Measurements from ENCODE around the gene USP17L21.
"Not testable (repeated sequence)": the region's sequence is repeated elsewhere in the genome, so short reads cannot be mapped to it uniquely, and the experiment has no call there.

The USP17L21 gene, protein sequence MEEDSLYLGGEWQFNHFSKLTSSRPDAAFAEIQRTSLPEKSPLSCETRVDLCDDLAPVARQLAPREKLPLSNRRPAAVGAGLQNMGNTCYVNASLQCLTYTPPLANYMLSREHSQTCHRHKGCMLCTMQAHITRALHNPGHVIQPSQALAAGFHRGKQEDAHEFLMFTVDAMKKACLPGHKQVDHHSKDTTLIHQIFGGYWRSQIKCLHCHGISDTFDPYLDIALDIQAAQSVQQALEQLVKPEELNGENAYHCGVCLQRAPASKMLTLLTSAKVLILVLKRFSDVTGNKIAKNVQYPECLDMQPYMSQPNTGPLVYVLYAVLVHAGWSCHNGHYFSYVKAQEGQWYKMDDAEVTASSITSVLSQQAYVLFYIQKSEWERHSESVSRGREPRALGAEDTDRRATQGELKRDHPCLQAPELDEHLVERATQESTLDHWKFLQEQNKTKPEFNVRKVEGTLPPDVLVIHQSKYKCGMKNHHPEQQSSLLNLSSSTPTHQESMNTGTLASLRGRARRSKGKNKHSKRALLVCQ

DNA sequence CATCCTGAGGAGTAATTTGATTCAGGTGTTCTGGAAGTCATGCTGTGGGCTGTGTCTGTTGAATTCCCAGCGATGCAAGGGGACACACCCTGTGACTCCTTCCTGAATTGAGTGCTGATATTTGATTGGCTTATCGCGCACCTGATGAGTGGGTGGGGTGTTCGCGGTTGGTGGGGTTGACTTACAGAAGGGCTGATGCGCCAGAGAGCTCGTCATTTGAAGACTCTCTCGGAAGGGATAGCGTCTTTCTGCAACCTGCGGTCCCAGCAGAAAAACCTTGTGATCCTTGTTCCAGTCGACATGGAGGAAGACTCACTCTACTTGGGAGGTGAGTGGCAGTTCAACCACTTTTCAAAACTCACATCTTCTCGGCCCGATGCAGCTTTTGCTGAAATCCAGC lies at the start of gene USP17L21:
USP17L21 (plus strand) TSS at position 301 of the 400 bp plus-strand sequence; CDS start at position 301, 0 bp downstream.
- DNase-seq, result not testable (repeated sequence)

DNA sequence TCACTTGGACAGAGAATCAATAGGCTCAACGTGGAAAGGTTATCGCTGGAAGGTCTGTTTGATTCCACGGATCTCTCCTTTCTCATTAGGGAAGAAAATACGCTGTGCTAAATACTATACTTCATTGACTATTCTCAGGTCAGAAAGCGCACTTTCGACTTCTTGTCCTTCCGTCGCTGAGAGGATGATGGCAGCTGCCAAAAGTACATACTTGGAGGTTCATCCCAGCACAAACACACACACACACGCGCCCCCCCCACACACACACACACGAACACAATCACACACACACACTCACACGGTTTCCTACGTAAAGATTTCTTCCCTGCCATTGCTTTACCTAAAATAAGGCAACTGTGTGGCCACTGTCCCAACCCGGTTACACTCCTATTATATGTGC lies 48.0 kb upstream of the USP17L21 start:
- DNase-seq, result not testable (repeated sequence)

DNA sequence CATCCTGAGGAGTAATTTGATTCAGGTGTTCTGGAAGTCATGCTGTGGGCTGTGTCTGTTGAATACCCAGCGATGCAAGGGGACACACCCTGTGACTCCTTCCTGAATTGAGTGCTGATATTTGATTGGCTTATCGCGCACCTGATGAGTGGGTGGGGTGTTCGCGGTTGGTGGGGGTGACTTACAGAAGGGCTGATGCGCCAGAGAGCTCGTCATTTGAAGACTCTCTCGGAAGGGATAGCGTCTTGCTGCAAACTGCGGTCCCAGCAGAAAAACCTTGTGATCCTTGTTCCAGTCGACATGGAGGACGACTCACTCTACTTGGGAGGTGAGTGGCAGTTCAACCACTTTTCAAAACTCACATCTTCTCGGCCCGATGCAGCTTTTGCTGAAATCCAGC lies 47.6 kb upstream of the USP17L21 start, which contains the start of gene USP17L11:
USP17L11 (plus strand) TSS at position 301 of the 400 bp plus-strand sequence; CDS start at position 301, 0 bp downstream.
- not testable (repeated sequence) for DNase-seq

DNA sequence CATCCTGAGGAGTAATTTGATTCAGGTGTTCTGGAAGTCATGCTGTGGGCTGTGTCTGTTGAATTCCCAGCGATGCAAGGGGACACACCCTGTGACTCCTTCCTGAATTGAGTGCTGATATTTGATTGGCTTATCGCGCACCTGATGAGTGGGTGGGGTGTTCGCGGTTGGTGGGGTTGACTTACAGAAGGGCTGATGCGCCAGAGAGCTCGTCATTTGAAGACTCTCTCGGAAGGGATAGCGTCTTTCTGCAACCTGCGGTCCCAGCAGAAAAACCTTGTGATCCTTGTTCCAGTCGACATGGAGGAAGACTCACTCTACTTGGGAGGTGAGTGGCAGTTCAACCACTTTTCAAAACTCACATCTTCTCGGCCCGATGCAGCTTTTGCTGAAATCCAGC lies 42.8 kb upstream of the USP17L21 start, which contains the start of gene USP17L12:
USP17L12 (plus strand) TSS at position 301 of the 400 bp plus-strand sequence; CDS start at position 301, 0 bp downstream.
- not testable (repeated sequence) for DNase-seq

DNA sequence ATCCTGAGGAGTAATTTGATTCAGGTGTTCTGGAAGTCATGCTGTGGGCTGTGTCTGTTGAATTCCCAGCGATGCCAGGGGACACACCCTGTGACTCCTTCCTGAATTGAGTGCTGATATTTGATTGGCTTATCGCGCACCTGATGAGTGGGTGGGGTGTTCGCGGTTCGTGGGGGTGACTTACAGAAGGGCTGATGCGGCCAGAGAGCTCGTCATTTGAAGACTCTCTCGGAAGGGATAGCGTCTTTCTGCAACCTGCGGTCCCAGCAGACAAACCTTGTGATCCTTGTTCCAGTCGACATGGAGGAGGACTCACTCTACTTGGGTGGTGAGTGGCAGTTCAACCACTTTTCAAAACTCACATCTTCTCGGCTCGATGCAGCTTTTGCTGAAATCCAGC lies 38.1 kb upstream of the USP17L21 start, which contains the start of gene USP17L13:
USP17L13 (plus strand) TSS at position 301 of the 400 bp plus-strand sequence; CDS start at position 301, 0 bp downstream.
- DNase-seq, result not testable (repeated sequence)

DNA sequence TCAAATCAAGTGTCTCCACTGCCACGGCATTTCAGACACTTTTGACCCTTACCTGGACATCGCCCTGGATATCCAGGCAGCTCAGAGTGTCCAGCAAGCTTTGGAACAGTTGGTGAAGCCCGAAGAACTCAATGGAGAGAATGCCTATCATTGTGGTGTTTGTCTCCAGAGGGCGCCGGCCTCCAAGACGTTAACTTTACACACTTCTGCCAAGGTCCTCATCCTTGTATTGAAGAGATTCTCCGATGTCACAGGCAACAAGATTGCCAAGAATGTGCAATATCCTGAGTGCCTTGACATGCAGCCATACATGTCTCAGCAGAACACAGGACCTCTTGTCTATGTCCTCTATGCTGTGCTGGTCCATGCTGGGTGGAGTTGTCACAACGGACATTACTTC lies 32.4 kb upstream of the USP17L21 start:
- DNase-seq, result peak; percentile 4

DNA sequence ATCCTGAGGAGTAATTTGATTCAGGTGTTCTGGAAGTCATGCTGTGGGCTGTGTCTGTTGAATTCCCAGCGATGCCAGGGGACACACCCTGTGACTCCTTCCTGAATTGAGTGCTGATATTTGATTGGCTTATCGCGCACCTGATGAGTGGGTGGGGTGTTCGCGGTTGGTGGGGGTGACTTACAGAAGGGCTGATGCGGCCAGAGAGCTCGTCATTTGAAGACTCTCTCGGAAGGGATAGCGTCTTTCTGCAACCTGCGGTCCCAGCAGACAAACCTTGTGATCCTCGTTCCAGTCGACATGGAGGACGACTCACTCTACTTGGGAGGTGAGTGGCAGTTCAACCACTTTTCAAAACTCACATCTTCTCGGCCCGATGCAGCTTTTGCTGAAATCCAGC lies 28.6 kb upstream of the USP17L21 start, which contains the start of gene USP17L15:
USP17L15 (plus strand) TSS at position 301 of the 400 bp plus-strand sequence; CDS start at position 301, 0 bp downstream.
- DNase-seq, result not testable (repeated sequence)

DNA sequence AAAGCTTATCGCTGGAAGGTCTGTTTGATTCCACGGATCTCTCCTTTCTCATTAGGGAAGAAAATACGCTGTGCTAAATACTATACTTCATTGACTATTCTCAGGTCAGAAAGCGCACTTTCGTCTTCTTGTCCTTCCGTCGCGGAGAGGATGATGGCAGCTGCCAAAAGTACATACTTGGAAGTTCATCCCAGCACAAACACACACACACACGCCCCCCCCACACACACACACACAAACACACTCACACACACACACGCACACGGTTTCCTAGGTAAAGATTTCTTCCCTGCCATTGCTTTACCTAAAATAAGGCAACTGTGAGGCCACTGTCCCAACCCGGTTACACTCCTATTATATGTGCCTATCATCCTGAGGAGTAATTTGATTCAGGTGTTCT lies 24.2 kb upstream of the USP17L21 start:
- DNase-seq, result not testable (repeated sequence)

DNA sequence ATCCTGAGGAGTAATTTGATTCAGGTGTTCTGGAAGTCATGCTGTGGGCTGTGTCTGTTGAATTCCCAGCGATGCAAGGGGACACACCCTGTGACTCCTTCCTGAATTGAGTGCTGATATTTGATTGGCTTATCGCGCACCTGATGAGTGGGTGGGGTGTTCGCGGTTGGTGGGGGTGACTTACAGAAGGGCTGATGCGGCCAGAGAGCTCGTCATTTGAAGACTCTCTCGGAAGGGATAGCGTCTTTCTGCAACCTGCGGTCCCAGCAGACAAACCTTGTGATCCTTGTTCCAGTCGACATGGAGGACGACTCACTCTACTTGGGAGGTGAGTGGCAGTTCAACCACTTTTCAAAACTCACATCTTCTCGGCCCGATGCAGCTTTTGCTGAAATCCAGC lies 19.1 kb upstream of the USP17L21 start, which contains the start of gene USP17L17:
USP17L17 (plus strand) TSS at position 301 of the 400 bp plus-strand sequence; CDS start at position 301, 0 bp downstream.
- not testable (repeated sequence) for DNase-seq

DNA sequence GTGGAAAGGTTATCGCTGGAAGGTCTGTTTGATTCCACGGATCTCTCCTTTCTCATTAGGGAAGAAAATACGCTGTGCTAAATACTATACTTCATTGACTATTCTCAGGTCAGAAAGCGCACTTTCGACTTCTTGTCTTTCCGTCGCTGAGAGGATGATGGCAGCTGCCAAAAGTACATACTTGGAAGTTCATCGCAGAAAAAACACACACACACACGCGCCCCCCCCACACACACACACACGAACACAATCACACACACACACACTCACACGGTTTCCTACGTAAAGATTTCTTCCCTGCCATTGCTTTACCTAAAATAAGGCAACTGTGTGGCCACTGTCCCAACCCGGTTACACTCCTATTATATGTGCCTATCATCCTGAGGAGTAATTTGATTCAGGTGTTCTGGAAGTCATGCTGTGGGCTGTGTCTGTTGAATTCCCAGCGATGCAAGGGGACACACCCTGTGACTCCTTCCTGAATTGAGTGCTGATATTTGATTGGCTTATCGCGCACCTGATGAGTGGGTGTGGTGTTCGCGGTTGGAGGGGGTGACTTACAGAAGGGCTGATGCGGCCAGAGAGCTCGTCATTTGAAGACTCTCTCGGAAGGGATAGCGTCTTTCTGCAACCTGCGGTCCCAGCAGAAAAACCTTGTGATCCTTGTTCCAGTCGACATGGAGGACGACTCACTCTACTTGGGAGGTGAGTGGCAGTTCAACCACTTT lies 14.6 kb upstream of the USP17L21 start, which contains the start of gene USP17L18:
USP17L18 (plus strand) TSS at position 678 of the 728 bp plus-strand sequence; CDS start at position 678, 0 bp downstream.
- DNase-seq, result peak; percentile 18

DNA sequence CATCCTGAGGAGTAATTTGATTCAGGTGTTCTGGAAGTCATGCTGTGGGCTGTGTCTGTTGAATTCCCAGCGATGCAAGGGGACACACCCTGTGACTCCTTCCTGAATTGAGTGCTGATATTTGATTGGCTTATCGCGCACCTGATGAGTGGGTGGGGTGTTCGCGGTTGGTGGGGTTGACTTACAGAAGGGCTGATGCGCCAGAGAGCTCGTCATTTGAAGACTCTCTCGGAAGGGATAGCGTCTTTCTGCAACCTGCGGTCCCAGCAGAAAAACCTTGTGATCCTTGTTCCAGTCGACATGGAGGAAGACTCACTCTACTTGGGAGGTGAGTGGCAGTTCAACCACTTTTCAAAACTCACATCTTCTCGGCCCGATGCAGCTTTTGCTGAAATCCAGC lies 9.6 kb upstream of the USP17L21 start, which contains the start of gene USP17L19:
USP17L19 (plus strand) TSS at position 301 of the 400 bp plus-strand sequence; CDS start at position 301, 0 bp downstream.
- DNase-seq, result not testable (repeated sequence)

DNA sequence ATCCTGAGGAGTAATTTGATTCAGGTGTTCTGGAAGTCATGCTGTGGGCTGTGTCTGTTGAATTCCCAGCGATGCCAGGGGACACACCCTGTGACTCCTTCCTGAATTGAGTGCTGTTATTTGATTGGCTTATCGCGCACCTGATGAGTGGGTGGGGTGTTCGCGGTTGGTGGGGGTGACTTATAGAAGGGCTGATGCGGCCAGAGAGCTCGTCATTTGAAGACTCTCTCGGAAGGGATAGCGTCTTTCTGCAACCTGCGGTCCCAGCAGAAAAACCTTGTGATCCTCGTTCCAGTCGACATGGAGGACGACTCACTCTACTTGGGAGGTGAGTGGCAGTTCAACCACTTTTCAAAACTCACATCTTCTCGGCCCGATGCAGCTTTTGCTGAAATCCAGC lies 4.8 kb upstream of the USP17L21 start, which contains the start of gene USP17L20:
USP17L20 (plus strand) TSS at position 301 of the 400 bp plus-strand sequence; CDS start at position 301, 0 bp downstream.
- DNase-seq, result not testable (repeated sequence)

DNA sequence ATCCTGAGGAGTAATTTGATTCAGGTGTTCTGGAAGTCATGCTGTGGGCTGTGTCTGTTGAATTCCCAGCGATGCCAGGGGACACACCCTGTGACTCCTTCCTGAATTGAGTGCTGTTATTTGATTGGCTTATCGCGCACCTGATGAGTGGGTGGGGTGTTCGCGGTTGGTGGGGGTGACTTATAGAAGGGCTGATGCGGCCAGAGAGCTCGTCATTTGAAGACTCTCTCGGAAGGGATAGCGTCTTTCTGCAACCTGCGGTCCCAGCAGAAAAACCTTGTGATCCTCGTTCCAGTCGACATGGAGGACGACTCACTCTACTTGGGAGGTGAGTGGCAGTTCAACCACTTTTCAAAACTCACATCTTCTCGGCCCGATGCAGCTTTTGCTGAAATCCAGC lies 4.6 kb downstream of the USP17L21 start, which contains the start of gene USP17L22:
USP17L22 (plus strand) TSS at position 301 of the 400 bp plus-strand sequence; CDS start at position 301, 0 bp downstream.
- DNase-seq, result not testable (repeated sequence)

DNA sequence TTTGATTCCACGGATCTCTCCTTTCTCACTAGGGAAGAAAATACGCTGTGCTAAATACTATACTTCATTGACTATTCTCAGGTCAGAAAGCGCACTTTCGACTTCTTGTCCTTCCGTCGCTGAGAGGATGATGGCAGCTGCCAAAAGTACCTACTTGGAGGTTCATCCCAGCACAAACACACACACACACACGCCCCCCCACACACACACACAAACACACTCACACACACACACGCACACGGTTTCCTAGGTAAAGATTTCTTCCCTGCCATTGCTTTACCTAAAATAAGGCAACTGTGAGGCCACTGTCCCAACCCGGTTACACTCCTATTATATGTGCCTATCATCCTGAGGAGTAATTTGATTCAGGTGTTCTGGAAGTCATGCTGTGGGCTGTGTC lies 9.0 kb downstream of the USP17L21 start:
- DNase-seq, result peak; percentile 15
